Thyroid gland (tissue), 4 donors: ENCODE data around the gene CRIM1.

ENCODE experiments used
- CTCF ChIP-seq, 6 experiments: fragments of 200-600 bp in 3 of 6; fragments of 450-650 bp in 3 of 6; sonication (generic) in 3 of 6; IDR thresholded peaks; one replicate each; pipeline ENCODE4 v1.5.1; 2016 to 2019; ENCODE audit warnings: antibody characterized with exemption in 6 of 6, mild to moderate bottlenecking in 2 of 6, inconsistent platforms in 1 of 6, moderate library complexity in 1 of 6
- POLR2A ChIP-seq, 2 donors: fragments of 450-650 bp; IDR thresholded peaks; one replicate each; pipeline ENCODE4 v1.6.1; 2017; ENCODE audit warnings: antibody characterized with exemption in 2 of 2, mild to moderate bottlenecking in 2 of 2, moderate library complexity in 1 of 2

GRCh38 chr2:36415381-36416022 is 59.9 kb downstream of the CRIM1 start:
- TF ChIP-seq CTCF (IDR thresholded peaks at IDR 0.05), result no peak
- TF ChIP-seq POLR2A (IDR thresholded peaks at IDR 0.05), result no peak
